ENCODE measurements around the gene ABHD16B.
"Not testable (repeated sequence)": the region's sequence is repeated elsewhere in the genome, so short reads cannot be mapped to it uniquely, and the experiment has no call there.

ABHD16B gene

GRCh38 chr20:63834491-63834880 is 26.8 kb upstream of the ABHD16B start:
- no peak for DNase-seq (ENCODE audit: low spot score)

DNA sequence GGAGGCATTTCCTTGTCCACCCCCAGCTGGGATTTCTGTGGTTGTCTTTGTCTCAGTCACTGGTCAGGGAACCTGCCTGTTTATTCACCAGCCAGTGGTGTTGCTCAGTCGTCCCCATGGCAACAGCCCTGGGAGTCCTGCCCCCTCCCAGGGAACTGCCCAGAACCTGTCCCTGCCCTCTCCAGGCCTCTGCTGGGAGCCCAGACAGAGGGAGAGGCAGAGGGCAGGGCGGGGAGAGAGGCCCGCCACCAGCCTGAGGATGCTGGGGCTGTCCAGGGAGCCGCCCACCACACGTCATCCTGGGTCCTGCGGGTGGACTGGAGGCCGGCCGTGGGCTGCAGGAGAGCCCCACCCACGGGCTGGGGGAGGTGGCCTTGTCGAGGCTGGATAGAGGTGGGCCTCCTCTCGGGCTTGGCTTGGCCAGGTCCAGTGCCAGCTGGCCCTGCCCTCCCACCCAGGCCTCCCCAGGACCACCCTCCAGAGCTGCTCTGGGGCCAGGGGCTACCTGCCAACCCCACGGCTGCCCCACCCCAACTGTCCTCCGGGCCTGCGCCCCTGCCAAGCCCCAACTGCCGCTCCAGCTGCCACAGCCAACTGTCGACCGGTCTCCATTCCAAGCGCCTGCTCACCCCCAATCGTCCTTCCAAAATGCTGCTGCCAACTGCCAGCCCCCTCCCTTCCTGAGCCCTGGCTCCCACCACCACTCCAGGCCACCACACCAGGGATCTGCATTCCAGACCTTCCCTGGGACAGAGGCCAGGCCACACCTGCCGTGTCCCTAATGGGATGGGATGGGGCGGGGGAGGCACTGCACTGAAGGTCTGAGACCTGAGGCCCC is 26.1 kb upstream of the ABHD16B start:
- DNase-seq (ENCODE audit: low spot score), result no peak

DNA sequence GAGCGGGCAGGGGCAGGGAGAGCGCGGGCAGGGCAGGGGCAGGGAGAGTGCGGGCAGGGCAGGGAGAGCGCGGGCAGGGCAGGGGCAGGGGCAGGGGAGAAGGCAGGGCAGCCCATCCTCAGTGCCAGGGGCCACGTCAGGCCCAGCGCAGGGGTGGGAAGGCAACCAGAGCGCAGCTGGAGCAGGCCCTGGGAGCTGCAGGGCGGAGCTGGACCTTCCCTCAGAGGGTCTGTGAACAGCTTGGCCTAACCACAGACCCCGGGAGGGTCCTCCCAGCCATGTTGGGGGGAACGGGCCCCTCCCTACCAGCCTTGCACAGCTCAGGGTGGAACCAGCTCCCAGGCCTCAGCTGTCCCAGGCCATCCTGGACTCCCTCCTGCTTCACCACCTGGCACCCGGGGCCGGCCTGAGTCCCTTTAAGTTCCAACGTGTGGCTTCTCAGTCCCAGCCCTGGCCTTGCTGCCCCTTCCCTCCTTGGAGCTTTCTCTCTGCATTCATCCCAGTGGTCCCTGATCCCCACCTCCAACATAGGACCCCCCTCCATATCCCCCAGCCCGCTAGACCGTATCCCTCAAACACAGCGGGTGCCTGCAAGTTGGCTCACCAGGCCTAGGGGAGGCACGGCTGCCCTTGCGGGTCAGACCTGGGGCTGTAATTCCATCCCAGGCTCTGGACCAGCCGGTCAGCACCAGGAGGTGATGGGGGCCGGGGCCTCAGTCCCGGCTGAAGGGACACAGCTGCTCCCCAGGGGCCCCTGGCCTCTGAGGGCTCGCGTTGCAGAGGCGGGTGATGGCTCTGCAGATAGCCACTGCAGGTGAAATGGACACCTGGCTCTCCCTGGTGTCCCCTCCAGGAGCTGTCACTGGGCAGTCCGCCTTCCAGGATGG is 24.6 kb upstream of the ABHD16B start:
- DNase-seq (ENCODE audit: low spot score), result no peak

- no peak for DNase-seq (ENCODE audit: low spot score)
Observed at GRCh38 chr20:63837479-63837878, 23.8 kb upstream of the ABHD16B start.

GRCh38 chr20:63839620-63840019 is 21.7 kb upstream of the ABHD16B start:
- no peak for DNase-seq (ENCODE audit: low spot score)

GRCh38 chr20:63840405-63840828 is 20.9 kb upstream of the ABHD16B start:
- DNase-seq (ENCODE audit: low spot score), result no peak

- DNase-seq (ENCODE audit: low spot score), result no peak
Observed at GRCh38 chr20:63842258-63842657, 19.0 kb upstream of the ABHD16B start.

GRCh38 chr20:63843222-63843621 is 18.1 kb upstream of the ABHD16B start:
- no peak for DNase-seq (ENCODE audit: low spot score)

- DNase-seq (ENCODE audit: low spot score), result no peak
Observed at GRCh38 chr20:63843778-63844177, 17.5 kb upstream of the ABHD16B start.

DNA sequence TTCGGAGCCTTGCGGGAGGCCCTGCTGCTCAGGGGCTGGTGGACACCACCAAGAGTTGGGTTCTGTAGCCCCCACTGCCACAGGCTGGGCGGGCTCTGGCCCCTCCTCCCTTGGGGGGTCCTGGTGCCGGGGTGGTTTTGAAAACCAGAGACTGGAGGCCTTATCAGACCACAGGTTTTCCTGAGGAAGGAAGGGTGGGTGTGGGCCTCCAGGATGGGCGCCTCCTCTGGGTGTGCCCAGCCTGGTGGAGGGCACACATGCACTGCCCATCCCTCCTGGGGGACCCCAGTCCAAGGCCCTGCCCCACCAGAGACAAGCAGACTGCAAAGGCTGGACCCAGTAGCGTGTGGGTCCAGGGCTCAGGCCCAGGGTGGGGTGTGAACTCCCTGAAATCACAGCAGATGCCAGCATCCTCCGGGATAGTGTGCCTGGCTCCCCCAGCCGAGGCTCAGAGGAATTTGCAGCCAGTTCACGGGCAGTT is 16.7 kb upstream of the ABHD16B start:
- no peak for DNase-seq (ENCODE audit: low spot score)

- DNase-seq (ENCODE audit: low spot score), result no peak
Observed at GRCh38 chr20:63846128-63846771, 15.0 kb upstream of the ABHD16B start.

GRCh38 chr20:63846888-63847236 is 14.4 kb upstream of the ABHD16B start:
- DNase-seq (ENCODE audit: low spot score), result no peak

- no peak for DNase-seq (ENCODE audit: low spot score)
Observed at GRCh38 chr20:63847237-63848002, 13.9 kb upstream of the ABHD16B start.

- DNase-seq (ENCODE audit: low spot score), result no peak
Observed at GRCh38 chr20:63848003-63848911, 13.0 kb upstream of the ABHD16B start.

- DNase-seq (ENCODE audit: low spot score), result no peak
Observed at GRCh38 chr20:63850689-63851547, 10.4 kb upstream of the ABHD16B start.

DNA sequence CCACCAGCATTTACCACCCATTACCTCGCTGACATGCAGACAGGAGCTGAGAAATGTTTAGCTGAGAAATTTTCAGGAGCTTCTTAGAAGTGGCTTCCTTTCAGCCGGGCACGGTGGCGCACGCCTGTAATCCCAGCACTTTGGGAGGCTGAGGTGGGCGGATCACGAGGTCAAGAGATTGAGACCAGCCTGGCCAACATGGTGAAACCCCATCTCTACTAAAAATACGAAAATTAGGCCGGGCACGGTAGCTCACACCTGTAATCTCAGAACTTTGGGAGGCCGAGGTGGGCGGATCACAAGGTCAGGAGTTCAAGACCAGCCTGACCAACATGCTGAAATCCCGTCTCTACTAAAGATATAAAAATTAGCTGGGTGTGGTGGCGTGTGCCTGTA is 9.8 kb upstream of the ABHD16B start:
- DNase-seq (ENCODE audit: low spot score), result not testable (repeated sequence)

DNA sequence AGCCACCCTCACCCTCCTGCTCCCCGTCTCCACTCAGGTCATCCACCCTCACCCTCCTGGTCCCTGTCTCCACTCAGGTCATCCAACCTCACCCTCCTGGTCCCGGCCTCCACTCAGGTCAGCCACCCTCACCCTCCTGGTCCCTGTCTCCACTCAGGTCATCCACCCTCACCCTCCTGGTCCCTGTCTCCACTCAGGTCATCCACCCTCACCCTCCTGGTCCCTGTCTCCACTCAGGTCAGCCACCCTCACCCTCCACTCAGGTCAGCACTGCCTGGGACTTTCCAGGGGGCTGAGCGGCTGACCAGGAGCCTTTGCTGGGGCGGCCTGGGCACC is 7.6 kb upstream of the ABHD16B start:
- not testable (repeated sequence) for DNase-seq (ENCODE audit: low spot score)

- DNase-seq (ENCODE audit: low spot score), result no peak
Observed at GRCh38 chr20:63854069-63854765, 7.1 kb upstream of the ABHD16B start.

- no peak for DNase-seq (ENCODE audit: low spot score)
Observed at GRCh38 chr20:63854766-63855362, 6.4 kb upstream of the ABHD16B start.
